C4-2B (cell line): Measurements from ENCODE around the gene EFCAB5.

Experiments used
- ZFX ChIP-seq: fragments of 450-650 bp; IDR thresholded peaks from 2 replicates; pipeline ENCODE4 v1.6.1; 2017
- TF ChIP-seq, protein P1 (sequence below): fragments of 450-650 bp; conservative IDR thresholded peaks from 2 replicates; pipeline ENCODE4 v1.5.1; 2017; ENCODE audit warnings: mild to moderate bottlenecking

DNA sequence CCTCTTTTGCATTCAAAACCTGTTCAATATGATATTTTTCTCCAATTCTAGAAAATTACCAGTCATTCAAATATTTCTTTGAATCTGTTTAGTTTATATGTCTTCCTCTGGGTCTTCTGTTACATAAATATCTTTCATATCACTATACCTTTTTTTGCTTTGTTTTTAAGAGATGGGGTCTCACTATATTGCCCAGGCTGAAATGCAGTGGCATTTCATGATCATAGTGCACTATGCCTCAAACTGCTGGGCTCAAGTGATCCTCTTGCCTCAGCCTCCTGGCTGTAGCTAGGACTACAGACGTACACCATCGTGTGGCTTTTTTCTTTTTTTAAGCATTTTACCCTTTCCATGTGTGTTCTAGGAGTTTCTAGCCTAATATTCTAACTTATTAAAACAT is 214.0 kb downstream of the EFCAB5 start:
- TF ChIP-seq, protein P1, sequence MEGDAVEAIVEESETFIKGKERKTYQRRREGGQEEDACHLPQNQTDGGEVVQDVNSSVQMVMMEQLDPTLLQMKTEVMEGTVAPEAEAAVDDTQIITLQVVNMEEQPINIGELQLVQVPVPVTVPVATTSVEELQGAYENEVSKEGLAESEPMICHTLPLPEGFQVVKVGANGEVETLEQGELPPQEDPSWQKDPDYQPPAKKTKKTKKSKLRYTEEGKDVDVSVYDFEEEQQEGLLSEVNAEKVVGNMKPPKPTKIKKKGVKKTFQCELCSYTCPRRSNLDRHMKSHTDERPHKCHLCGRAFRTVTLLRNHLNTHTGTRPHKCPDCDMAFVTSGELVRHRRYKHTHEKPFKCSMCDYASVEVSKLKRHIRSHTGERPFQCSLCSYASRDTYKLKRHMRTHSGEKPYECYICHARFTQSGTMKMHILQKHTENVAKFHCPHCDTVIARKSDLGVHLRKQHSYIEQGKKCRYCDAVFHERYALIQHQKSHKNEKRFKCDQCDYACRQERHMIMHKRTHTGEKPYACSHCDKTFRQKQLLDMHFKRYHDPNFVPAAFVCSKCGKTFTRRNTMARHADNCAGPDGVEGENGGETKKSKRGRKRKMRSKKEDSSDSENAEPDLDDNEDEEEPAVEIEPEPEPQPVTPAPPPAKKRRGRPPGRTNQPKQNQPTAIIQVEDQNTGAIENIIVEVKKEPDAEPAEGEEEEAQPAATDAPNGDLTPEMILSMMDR = no peak
- TF ChIP-seq ZFX = no peak
